OCI-M1 (cell line): ENCODE results near the gene SUCLA2.

Source experiments
- DNase-seq: peaks from one replicate; lab custom pipeline; 2025; lab: John Stamatoyannopoulos, UW

SUCLA2 gene

DNA sequence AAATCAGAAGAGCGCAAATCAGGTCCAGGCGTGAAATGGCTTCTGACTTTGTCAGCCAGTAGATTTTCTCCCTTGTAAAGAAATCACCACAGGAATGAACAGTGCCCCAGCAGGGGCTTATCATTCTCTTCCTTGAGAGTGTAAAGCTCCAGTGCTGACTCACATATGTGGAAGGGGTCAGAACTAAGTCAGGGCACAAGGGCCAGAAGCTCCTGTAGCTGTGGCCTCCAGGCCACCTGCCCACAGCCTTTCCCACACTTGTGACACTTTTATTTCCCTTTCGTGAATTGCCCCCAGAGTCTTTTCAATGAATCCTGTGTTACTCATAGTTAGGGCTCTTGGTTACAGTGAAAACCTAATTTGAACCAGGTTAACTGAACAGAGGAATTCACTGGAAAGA is 99.6 kb downstream of the SUCLA2 start:
- DNase-seq: no peak

DNA sequence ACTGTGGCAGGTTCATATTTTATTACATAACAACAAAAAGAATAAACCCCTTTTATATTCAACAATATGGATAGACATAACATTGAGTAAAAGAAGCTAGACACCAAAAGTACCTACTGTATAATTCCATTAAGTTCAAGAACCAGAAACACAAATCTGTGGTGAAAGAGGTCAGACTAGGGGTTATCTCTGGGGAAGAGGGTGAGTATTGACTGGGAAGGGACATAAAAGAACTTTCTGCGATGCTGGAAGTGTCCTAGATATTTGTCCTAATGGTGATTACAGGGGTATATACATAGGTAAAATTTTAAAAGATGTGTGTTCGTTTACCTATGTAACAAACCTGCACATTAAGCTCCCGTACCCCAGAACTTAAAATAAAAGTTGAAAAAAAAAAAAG is 103.0 kb downstream of the SUCLA2 start:
- no peak for DNase-seq

DNA sequence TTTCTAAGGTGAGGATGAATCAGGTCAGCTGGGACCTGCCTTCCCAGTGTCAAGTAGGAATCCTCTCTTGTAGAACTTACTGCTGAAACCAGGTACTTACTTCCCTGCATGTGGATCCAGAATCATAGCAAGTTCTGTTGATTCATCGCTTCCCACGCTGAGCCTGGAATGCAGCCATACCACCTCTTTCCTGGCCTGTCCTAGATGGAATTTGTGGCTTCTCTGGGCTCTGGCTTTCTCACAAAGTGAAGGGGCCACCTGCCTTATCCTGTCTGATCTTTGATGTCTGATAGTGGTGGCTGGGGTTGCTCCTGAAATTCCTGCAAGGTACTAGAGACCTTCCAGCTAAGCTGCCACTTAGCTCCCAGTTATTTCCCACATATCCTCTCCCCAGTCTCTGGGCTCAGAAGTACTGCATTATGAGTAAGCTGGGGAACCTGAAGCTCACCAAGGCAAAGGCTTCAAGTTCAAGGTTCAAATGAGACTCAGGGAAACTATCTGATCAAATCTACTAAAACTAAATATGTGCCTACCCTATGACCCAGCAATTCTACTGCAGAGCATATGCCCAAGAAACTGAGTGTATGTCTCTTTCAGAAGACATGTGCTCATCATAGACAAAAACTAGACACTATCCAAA is 103.5 kb downstream of the SUCLA2 start:
- DNase-seq: no peak

GRCh38 chr13:47896546-47896945 is 104.5 kb downstream of the SUCLA2 start:
- no peak for DNase-seq

GRCh38 chr13:47896111-47896510 is 105.0 kb downstream of the SUCLA2 start:
- no peak for DNase-seq

GRCh38 chr13:47893527-47893926 is 107.5 kb downstream of the SUCLA2 start:
- DNase-seq: no peak
